ENCODE results near the gene NCKAP1.

The NCKAP1 gene

GRCh38 chr2:183072177-183072576, 33.9 kb upstream of the NCKAP1 start:
- H3K36me3 Mint-ChIP-seq (ENCODE audit: low read depth), result no peaks in the 10 kb centered on the region
- no peaks in the 10 kb centered on the region for H3K4me1 Mint-ChIP-seq
- no peak overlapping the region for H3K4me3 Mint-ChIP-seq
- peaks cover 15% of the 10 kb centered on the region for H3K27me3 Mint-ChIP-seq (ENCODE audit: low read depth, poor library complexity)
- H3K27ac Mint-ChIP-seq, result no peak overlapping the region
- peaks cover 4% of the 10 kb centered on the region for H3K9me3 Mint-ChIP-seq
- no peak for DNase-seq
- TF ChIP-seq CTCF (IDR thresholded peaks at IDR 0.05), result no peak

GRCh38 chr2:183070942-183071844, 32.9 kb upstream of the NCKAP1 start:
- H3K27ac Mint-ChIP-seq, result no peak overlapping the region
- TF ChIP-seq CTCF (IDR thresholded peaks at IDR 0.05), result peak; percentile 43
- DNase-seq, result peak; percentile 55

GRCh38 chr2:183069174-183069573, 30.9 kb upstream of the NCKAP1 start:
- H3K27me3 Mint-ChIP-seq (ENCODE audit: low read depth, poor library complexity), result peaks cover 10% of the 10 kb centered on the region
- TF ChIP-seq CTCF (IDR thresholded peaks at IDR 0.05), result no peak
- H3K4me3 Mint-ChIP-seq, result no peak overlapping the region
- H3K27ac Mint-ChIP-seq, result no peak overlapping the region
- peaks cover 4% of the 10 kb centered on the region for H3K9me3 Mint-ChIP-seq
- H3K36me3 Mint-ChIP-seq (ENCODE audit: low read depth), result no peaks in the 10 kb centered on the region
- H3K4me1 Mint-ChIP-seq, result no peaks in the 10 kb centered on the region
- DNase-seq, result no peak

More at GRCh38 chr2:183070942-183071844, 32.9 kb upstream of the NCKAP1 start:
- peaks cover 12% of the 10 kb centered on the region for H3K27me3 Mint-ChIP-seq (ENCODE audit: low read depth, poor library complexity)
- no peaks in the 10 kb centered on the region for H3K36me3 Mint-ChIP-seq (ENCODE audit: low read depth)
- no peaks in the 10 kb centered on the region for H3K4me1 Mint-ChIP-seq
- no peak overlapping the region for H3K4me3 Mint-ChIP-seq
- H3K9me3 Mint-ChIP-seq, result peaks cover 4% of the 10 kb centered on the region

GRCh38 chr2:183068561-183068960, 30.3 kb upstream of the NCKAP1 start:
- TF ChIP-seq CTCF (IDR thresholded peaks at IDR 0.05), result no peak
- Mint-ChIP-seq H3K9me3 (peaks cover 4% of the 10 kb centered on the region), H3K4me3 (no peak overlapping the region), H3K27ac (no peak overlapping the region), H3K36me3 (ENCODE audit: low read depth) (no peaks in the 10 kb centered on the region), H3K27me3 (ENCODE audit: low read depth, poor library complexity) (peaks cover 8% of the 10 kb centered on the region), H3K4me1 (no peaks in the 10 kb centered on the region)
- DNase-seq, result no peak

- DNase-seq, result no peak
- H3K27ac Mint-ChIP-seq, result no peak overlapping the region
These were observed 24.8 kb upstream of the NCKAP1 start for GRCh38 chr2:183063083-183063482.

More at GRCh38 chr2:183063083-183063482, 24.8 kb upstream of the NCKAP1 start:
- TF ChIP-seq CTCF (IDR thresholded peaks at IDR 0.05), result no peak
- no peak overlapping the region for H3K4me3 Mint-ChIP-seq
- H3K27me3 Mint-ChIP-seq (ENCODE audit: low read depth, poor library complexity), result no peaks in the 10 kb centered on the region
- H3K9me3 Mint-ChIP-seq, result no peaks in the 10 kb centered on the region
- H3K4me1 Mint-ChIP-seq, result no peaks in the 10 kb centered on the region
- H3K36me3 Mint-ChIP-seq (ENCODE audit: low read depth), result no peaks in the 10 kb centered on the region
